ENCODE measurements around the gene TMEM250. TPM values are rescaled to one million over a fixed set of nuclear protein-coding genes. Genes with fewer than 3 reads are reported as not detected.

The TMEM250 gene
- total RNA-seq = 38.1 and 61.1 TPM in 2 replicates

GRCh38 chr9:136118320-136119060 is at the start of gene TMEM250:
TMEM250 (minus strand) TSS chr9:136118875; CDS start chr9:136116900, 1,975 bp downstream.

GRCh38 chr9:136095070-136096058 is 23.3 kb downstream of the TMEM250 start, which contains the start of gene NACC2:
NACC2 (minus strand) TSS chr9:136095289; CDS start chr9:136050521, 44,768 bp downstream.

Other genes with a start within 250 kb of the TMEM250 start
- 25.6 and 30.2 TPM in 2 replicates for gene CAMSAP1, start 211.3 kb downstream of the TMEM250 start, total RNA-seq
- gene UBAC1, start 157.5 kb downstream of the TMEM250 start, total RNA-seq = 33.4 and 37.1 TPM in 2 replicates
- 7.9 and 13.8 TPM in 2 replicates for gene NACC2, start 23.6 kb downstream of the TMEM250 start, total RNA-seq
- gene LHX3, start 86.3 kb upstream of the TMEM250 start, total RNA-seq = not detected in 2 replicates
- 4.3 and 10.6 TPM in 2 replicates for gene QSOX2, start 126.9 kb upstream of the TMEM250 start, total RNA-seq
- gene CCDC187, start 185.2 kb upstream of the TMEM250 start, total RNA-seq = not detected in 2 replicates
- gene GPSM1, start 208.7 kb upstream of the TMEM250 start, total RNA-seq = 23.6 and 29.0 TPM in 2 replicates
- gene DNLZ, start 244.9 kb upstream of the TMEM250 start, total RNA-seq = 11.0 and 14.3 TPM in 2 replicates